ENCODE data around the gene FAM234B. TPM values are rescaled to one million over a fixed set of nuclear protein-coding genes. Genes with fewer than 3 reads are reported as not detected.

The FAM234B gene
- total RNA-seq, 2 donors from 2014 or later = 20.8 to 32.0 TPM

GRCh38 chr12:13112968-13113367 lies 68.8 kb downstream of the FAM234B start:
- Histone ChIP-seq H3K9me3 (ENCODE audit: control insufficient read depth, low read length) (peaks cover 12% of the 10 kb centered on the region), H3K27me3 (ENCODE audit: control insufficient read depth, insufficient read depth, low read length, poor library complexity, severe bottlenecking) (no peaks in the 10 kb centered on the region), H3K36me3 (ENCODE audit: control insufficient read depth, insufficient read depth, low read length) (no peaks in the 10 kb centered on the region), H3K27ac (ENCODE audit: low read depth, low read length) (no peak overlapping the region), H3K4me1 (ENCODE audit: control insufficient read depth, insufficient read depth, low read length) (no peaks in the 10 kb centered on the region), H3K4me3 (ENCODE audit: low read length) (no peak overlapping the region), H3K9ac (ENCODE audit: extremely low read depth, low read length, poor library complexity, severe bottlenecking) (no peak overlapping the region)
- no peak for TF ChIP-seq CTCF (conservative IDR thresholded peaks at IDR 0.05)
- Mint-ChIP-seq H3K36me3 (ENCODE audit: low read depth) (no peaks in the 10 kb centered on the region), H3K27me3 (ENCODE audit: insufficient read depth) (peaks cover 9% of the 10 kb centered on the region), H3K27ac (no peak overlapping the region), H3K4me3 (no peak overlapping the region), H3K4me1 (peaks cover 2% of the 10 kb centered on the region), H3K9me3 (peaks cover 13% of the 10 kb centered on the region)
- no peak for DNase-seq
- 84 to 92% methylated on average over 4 to 6 of the region's 6 CpGs for WGBS, 2 experiments (ENCODE audit: insufficient coverage in 1 of 2, insufficient read length in 1 of 2)

- Histone ChIP-seq H3K9ac (ENCODE audit: extremely low read depth, low read length, poor library complexity, severe bottlenecking) (no peak overlapping the region), H3K27ac (ENCODE audit: low read depth, low read length) (peak overlapping the region; percentile 74), H3K27me3 (ENCODE audit: control insufficient read depth, insufficient read depth, low read length, poor library complexity, severe bottlenecking) (no peaks in the 10 kb centered on the region), H3K4me1 (ENCODE audit: control insufficient read depth, insufficient read depth, low read length) (no peaks in the 10 kb centered on the region), H3K9me3 (ENCODE audit: control insufficient read depth, low read length) (peaks cover 5% of the 10 kb centered on the region), H3K36me3 (ENCODE audit: control insufficient read depth, insufficient read depth, low read length) (no peaks in the 10 kb centered on the region), H3K4me3 (ENCODE audit: low read length) (no peak overlapping the region)
- TF ChIP-seq CTCF (conservative IDR thresholded peaks at IDR 0.05) = no peak
- Mint-ChIP-seq H3K27ac (no peak overlapping the region), H3K36me3 (ENCODE audit: low read depth) (no peaks in the 10 kb centered on the region), H3K4me3 (no peak overlapping the region), H3K9me3 (peaks cover 3% of the 10 kb centered on the region), H3K27me3 (ENCODE audit: insufficient read depth) (peaks cover 6% of the 10 kb centered on the region), H3K4me1 (peaks cover 2% of the 10 kb centered on the region)
- peak; percentile 77 for DNase-seq
- WGBS, 2 experiments (ENCODE audit: insufficient coverage in 1 of 2, insufficient read length in 1 of 2) = 66 to 80% methylated on average over 12 to 15 of the region's 15 CpGs
Measured at GRCh38 chr12:13114251-13115052, 70.3 kb downstream of the FAM234B start.

GRCh38 chr12:13116259-13116658 lies 72.1 kb downstream of the FAM234B start:
- peak; percentile 59 for DNase-seq
- peaks cover 3% of the 10 kb centered on the region for H3K9me3 Mint-ChIP-seq
- no peak overlapping the region for H3K27ac Mint-ChIP-seq
- no peaks in the 10 kb centered on the region for H3K36me3 Mint-ChIP-seq (ENCODE audit: low read depth)
- no peak overlapping the region for H3K27ac ChIP-seq (ENCODE audit: low read depth, low read length)
- WGBS, 2 experiments (ENCODE audit: insufficient coverage in 1 of 2, insufficient read length in 1 of 2) = 80 to 88% methylated on average over 1 to 7 of the region's 7 CpGs
- H3K9me3 ChIP-seq (ENCODE audit: control insufficient read depth, low read length) = peaks cover 5% of the 10 kb centered on the region
- no peaks in the 10 kb centered on the region for H3K36me3 ChIP-seq (ENCODE audit: control insufficient read depth, insufficient read depth, low read length)
- H3K27me3 ChIP-seq (ENCODE audit: control insufficient read depth, insufficient read depth, low read length, poor library complexity, severe bottlenecking) = no peaks in the 10 kb centered on the region
- peaks cover 2% of the 10 kb centered on the region for H3K4me1 Mint-ChIP-seq
- no peak overlapping the region for H3K9ac ChIP-seq (ENCODE audit: extremely low read depth, low read length, poor library complexity, severe bottlenecking)
- H3K4me1 ChIP-seq (ENCODE audit: control insufficient read depth, insufficient read depth, low read length) = no peaks in the 10 kb centered on the region
- H3K4me3 ChIP-seq (ENCODE audit: low read length) = no peak overlapping the region
- H3K27me3 Mint-ChIP-seq (ENCODE audit: insufficient read depth) = peaks cover 6% of the 10 kb centered on the region
- H3K4me3 Mint-ChIP-seq = no peak overlapping the region
- no peak for TF ChIP-seq CTCF (conservative IDR thresholded peaks at IDR 0.05)

Data from endodermal cell (in vitro differentiated cells).